Stomach (tissue), 9 donors: ENCODE measurements around the gene PLS1. TPM values are rescaled to one million over a fixed set of nuclear protein-coding genes. Genes with fewer than 3 reads are reported as not detected.

Experiments
- DNase-seq, 2 donors: peaks; one replicate each; pipeline versions ENCODE4 v3.0.0 to v3.0.0-alpha.2; 2013 to 2019
- H3K27ac ChIP-seq, 5 donors: fragments of 200-600 bp in 4 of 5; sonication (generic) in 4 of 5; one replicate each; pipeline ENCODE4 v1.5.1; 2013 to 2019; ENCODE audit warnings: mild to moderate bottlenecking in 1 of 5, moderate library complexity in 1 of 5
- H3K27me3 ChIP-seq, 3 donors: fragments of 200-600 bp; sonication (generic); one replicate each; pipeline ENCODE4 v1.5.1; 2017 to 2019; ENCODE audit warnings: mixed run types in 1 of 3
- H3K36me3 ChIP-seq, 4 donors: fragments of 200-600 bp; sonication (generic); 1 replicate in 3 of 4; 2 replicates in 1 of 4; pipeline ENCODE4 v1.5.1; 2016 to 2019
- H3K4me1 ChIP-seq, 4 donors: fragments of 200-600 bp; sonication (generic); one replicate each; pipeline ENCODE4 v1.5.1; 2016 to 2019
- H3K4me3 ChIP-seq, 4 donors: fragments of 200-600 bp; sonication (generic) in 3 of 4; one replicate each; pipeline ENCODE4 v1.5.1; 2016 to 2019; ENCODE audit warnings: mild to moderate bottlenecking in 1 of 4
- H3K9me3 ChIP-seq, 4 donors: fragments of 200-600 bp; sonication (generic); one replicate each; pipeline ENCODE4 v1.5.1; 2016 to 2019
- CTCF ChIP-seq, 7 experiments: fragments of 450-650 bp in 4 of 7; fragments of 200-600 bp in 3 of 7; sonication (generic) in 3 of 7; IDR thresholded peaks; one replicate each; pipeline ENCODE4 v1.5.1; 2016 to 2019; ENCODE audit warnings: antibody characterized with exemption in 7 of 7, control low read depth in 2 of 7, mild to moderate bottlenecking in 1 of 7
- EP300 ChIP-seq: sonication (generic); formaldehyde crosslinking; IDR thresholded peaks from one replicate; pipeline ENCODE4 v1.6.1; 2017; ENCODE audit warnings: antibody characterized with exemption
- POLR2A ChIP-seq, 4 donors: fragments of 450-650 bp; IDR thresholded peaks; one replicate each; pipeline ENCODE4 v1.6.1; 2016; ENCODE audit warnings: antibody characterized with exemption in 4 of 4, control low read depth in 2 of 4, mild to moderate bottlenecking in 1 of 4, moderate library complexity in 1 of 4
- POLR2AphosphoS5 ChIP-seq, 3 donors: sonication (generic); formaldehyde crosslinking; IDR thresholded peaks; one replicate each; pipeline ENCODE4 v1.6.1; 2016; ENCODE audit warnings: antibody characterized with exemption in 3 of 3
- WGBS, 5 donors: extraction: QIAGEN DNeasy Blood & Tissue Kit in 3 of 5; methylation state at CpG; one replicate each; pipeline versions ENCODE4 v1.1.5 to v1.1.7; 2013 to 2018; 5-methylcytosine and 5-hydroxymethylcytosine counted together
- intact Hi-C: fragments of 100-400 bp; cut with DNase I; formaldehyde crosslinking; loops from one replicate; pipeline ENCODE4 v1.15.1; 2023; ENCODE audit warnings: low total_unique reads
- polyA plus RNA-seq, 3 donors: library from polyadenylated mRNA; stranded (reverse); fragments of 200-250 nt; gene quantifications; one replicate each; pipeline ENCODE4 v1.2.3, GENCODE V29; 2013
- total RNA-seq, 5 donors: library from RNA; depleted of rRNA; stranded (reverse); fragments of >200 nt; gene quantifications; one replicate each; pipeline versions ENCODE4 v1.1.0 to v1.2.3, GENCODE V29; 2014 to 2016
- donor health status: healthy with polysubstance abuse.
- donor health status: Bipolar disorder and iron deficiency.
- donor health status: healthy.

Gene PLS1
- total and polyA plus RNA-seq, 8 donors = 5.2 to 79.1 (median 19.3) TPM

- no peaks in the 10 kb centered on the region for H3K9me3 ChIP-seq
- no peak for DNase-seq
- no peaks in the 10 kb centered on the region for H3K27me3 ChIP-seq
- H3K27ac ChIP-seq = no peak overlapping the region
- no peak overlapping the region for H3K4me3 ChIP-seq
- intact Hi-C loops = no loop called here
- TF ChIP-seq POLR2AphosphoS5 (IDR thresholded peaks at IDR 0.05) (no peak), EP300 (no peak), CTCF (IDR thresholded peaks at IDR 0.05) (no peak), POLR2A (IDR thresholded peaks at IDR 0.05) (no peak)
- H3K4me1 ChIP-seq = no peaks in the 10 kb centered on the region
- WGBS, 5 donors = 83 to 93% (median 89%) methylated on average over 6 of the region's 6 CpGs
- no peaks in the 10 kb centered on the region for H3K36me3 ChIP-seq
These were observed 40.5 kb downstream of the PLS1 start for GRCh38 chr3:142636664-142637063.

- H3K4me1 ChIP-seq = no peaks in the 10 kb centered on the region
- H3K27me3 ChIP-seq = no peaks in the 10 kb centered on the region
- TF ChIP-seq CTCF (IDR thresholded peaks at IDR 0.05) (no peak), POLR2AphosphoS5 (IDR thresholded peaks at IDR 0.05) (no peak), POLR2A (IDR thresholded peaks at IDR 0.05) (no peak), EP300 (no peak)
- intact Hi-C loops = no loop called here
- H3K36me3 ChIP-seq = no peaks in the 10 kb centered on the region
- H3K27ac ChIP-seq = no peak overlapping the region
- WGBS, 5 donors = 72 to 81% (median 78%) methylated on average over 2 of the region's 2 CpGs
- H3K9me3 ChIP-seq = no peaks in the 10 kb centered on the region
- H3K4me3 ChIP-seq = no peak overlapping the region
- DNase-seq = no peak
These were observed 42.1 kb downstream of the PLS1 start for GRCh38 chr3:142638291-142638690.

- intact Hi-C loops = no loop called here
- DNase-seq = no peak
- H3K9me3 ChIP-seq = no peaks in the 10 kb centered on the region
- H3K4me1 ChIP-seq = no peaks in the 10 kb centered on the region
- H3K27ac ChIP-seq = no peak overlapping the region
- no peaks in the 10 kb centered on the region for H3K36me3 ChIP-seq
- no peak for TF ChIP-seq POLR2AphosphoS5 (IDR thresholded peaks at IDR 0.05)
- TF ChIP-seq POLR2A (IDR thresholded peaks at IDR 0.05) = no peak
- TF ChIP-seq CTCF (IDR thresholded peaks at IDR 0.05) = no peak
- TF ChIP-seq EP300 = no peak
- 64 to 88% (median 78%) methylated on average over 3 of the region's 3 CpGs for WGBS, 5 donors
- H3K4me3 ChIP-seq = no peak overlapping the region
- H3K27me3 ChIP-seq = no peaks in the 10 kb centered on the region
These were observed 45.3 kb downstream of the PLS1 start for GRCh38 chr3:142641504-142641903.

GRCh38 chr3:142642956-142643355 lies 46.8 kb downstream of the PLS1 start:
- intact Hi-C loops = no loop called here
- Histone ChIP-seq H3K36me3 (no peaks in the 10 kb centered on the region), H3K4me3 (no peak overlapping the region), H3K9me3 (no peaks in the 10 kb centered on the region), H3K27me3 (no peaks in the 10 kb centered on the region), H3K27ac (no peak overlapping the region), H3K4me1 (no peaks in the 10 kb centered on the region)
- no peak for DNase-seq
- TF ChIP-seq EP300 (no peak), POLR2A (IDR thresholded peaks at IDR 0.05) (no peak), CTCF (IDR thresholded peaks at IDR 0.05) (no peak), POLR2AphosphoS5 (IDR thresholded peaks at IDR 0.05) (no peak)
